ENCODE results near the gene PRDM15. TPM values are rescaled to one million over a fixed set of nuclear protein-coding genes. Genes with fewer than 3 reads are reported as not detected.
"Not testable (repeated sequence)": the region's sequence is repeated elsewhere in the genome, so short reads cannot be mapped to it uniquely, and the experiment has no call there.

PRDM15 gene
- total RNA-seq, 6 donors from 2014 or later: 5.3 to 31.4 (median 7.4) TPM

DNA sequence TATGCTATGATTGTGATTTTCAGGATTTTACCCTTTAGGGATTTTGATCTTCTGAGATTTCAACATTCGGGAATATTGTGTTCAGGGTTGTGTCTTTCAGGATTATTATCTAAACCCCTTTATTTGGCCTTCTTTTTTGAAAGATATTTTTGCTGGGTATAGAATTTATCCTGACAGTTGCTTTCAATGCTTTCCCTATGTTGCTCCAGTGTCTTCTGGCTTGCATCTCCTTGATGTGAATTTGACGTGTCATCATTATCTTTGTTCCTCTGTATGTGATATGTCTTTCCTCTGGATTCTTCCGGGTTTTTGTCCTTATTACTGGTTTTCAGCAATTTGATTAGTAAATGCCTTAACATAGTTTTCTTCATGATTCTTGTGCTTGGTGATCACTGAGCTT, 86.4 kb downstream of the PRDM15 start:
- H3K27ac ChIP-seq: no peak overlapping the region
- H3K36me3 ChIP-seq: no peaks in the 10 kb centered on the region
- no peaks in the 10 kb centered on the region for H3K27me3 ChIP-seq
- DNase-seq (no peak), ATAC-seq (ENCODE audit: low FRiP score in 2 of 2) (no peak)
- TF ChIP-seq POLR2AphosphoS5 (IDR thresholded peaks at IDR 0.05) (no peak), EP300 (IDR thresholded peaks at IDR 0.05) (no peak), POLR2A (IDR thresholded peaks at IDR 0.05) (no peak)
- TF ChIP-seq, protein P1, sequence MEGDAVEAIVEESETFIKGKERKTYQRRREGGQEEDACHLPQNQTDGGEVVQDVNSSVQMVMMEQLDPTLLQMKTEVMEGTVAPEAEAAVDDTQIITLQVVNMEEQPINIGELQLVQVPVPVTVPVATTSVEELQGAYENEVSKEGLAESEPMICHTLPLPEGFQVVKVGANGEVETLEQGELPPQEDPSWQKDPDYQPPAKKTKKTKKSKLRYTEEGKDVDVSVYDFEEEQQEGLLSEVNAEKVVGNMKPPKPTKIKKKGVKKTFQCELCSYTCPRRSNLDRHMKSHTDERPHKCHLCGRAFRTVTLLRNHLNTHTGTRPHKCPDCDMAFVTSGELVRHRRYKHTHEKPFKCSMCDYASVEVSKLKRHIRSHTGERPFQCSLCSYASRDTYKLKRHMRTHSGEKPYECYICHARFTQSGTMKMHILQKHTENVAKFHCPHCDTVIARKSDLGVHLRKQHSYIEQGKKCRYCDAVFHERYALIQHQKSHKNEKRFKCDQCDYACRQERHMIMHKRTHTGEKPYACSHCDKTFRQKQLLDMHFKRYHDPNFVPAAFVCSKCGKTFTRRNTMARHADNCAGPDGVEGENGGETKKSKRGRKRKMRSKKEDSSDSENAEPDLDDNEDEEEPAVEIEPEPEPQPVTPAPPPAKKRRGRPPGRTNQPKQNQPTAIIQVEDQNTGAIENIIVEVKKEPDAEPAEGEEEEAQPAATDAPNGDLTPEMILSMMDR (IDR thresholded peaks at IDR 0.05): no peak
- no peak overlapping the region for H3K4me3 ChIP-seq
- 94 to 97% methylated on average over 3 of the region's 3 CpGs for WGBS, 2 donors
- H3K9me3 ChIP-seq: peaks cover 7 to 13% (median 10%) of the 10 kb centered on the region in 4 donors
- no peaks in the 10 kb centered on the region for H3K4me1 ChIP-seq

DNA sequence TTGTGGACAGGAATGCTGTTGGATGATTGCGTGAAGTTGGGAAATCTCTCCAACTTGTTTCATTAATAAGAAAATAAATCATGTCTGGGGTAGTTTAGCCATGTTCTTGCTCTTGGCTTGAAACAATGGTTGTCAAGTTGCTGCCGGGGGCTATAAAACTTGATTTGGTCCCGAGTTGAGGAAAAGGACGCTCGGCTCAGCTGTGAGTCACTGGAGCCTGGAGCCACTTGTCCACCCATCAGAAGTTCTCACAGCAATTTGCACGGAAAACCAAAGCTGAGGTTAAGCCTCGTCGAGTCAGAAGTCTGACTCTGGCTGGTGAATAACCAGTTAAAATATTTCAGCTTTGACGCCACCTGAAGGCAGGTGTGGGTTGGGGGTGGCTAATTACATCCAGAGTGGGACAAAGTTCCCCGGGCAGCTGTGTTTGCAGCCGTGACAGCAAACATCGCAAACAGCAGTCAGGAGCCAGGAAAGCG, 92.6 kb downstream of the PRDM15 start:
- no peaks in the 10 kb centered on the region for H3K9me3 ChIP-seq

DNA sequence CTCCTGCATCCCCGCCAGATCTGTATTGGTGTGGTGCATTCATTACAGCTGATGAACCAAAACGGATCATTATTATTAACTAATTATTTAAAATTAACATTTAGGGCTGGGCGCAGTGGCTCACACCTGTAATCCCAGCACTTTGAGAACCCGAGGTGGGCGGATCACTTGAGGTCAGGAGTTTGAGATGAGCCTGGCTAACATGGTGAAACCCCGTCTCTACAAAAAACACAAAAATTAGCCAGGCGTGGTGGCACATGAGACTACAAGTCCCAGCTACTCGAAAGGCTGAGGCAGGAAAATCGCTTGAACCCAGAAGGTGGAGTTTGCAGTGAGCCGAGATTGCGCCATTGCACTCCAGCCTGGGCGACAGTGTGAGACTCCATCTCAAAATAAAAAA, 93.9 kb downstream of the PRDM15 start:
- not testable (repeated sequence) for DNase-seq; H3K36me3 ChIP-seq; H3K27me3 ChIP-seq; ATAC-seq (ENCODE audit: low FRiP score in 2 of 2); H3K27ac ChIP-seq; H3K4me3 ChIP-seq; H3K9me3 ChIP-seq; H3K4me1 ChIP-seq
- 84 to 87% methylated on average over 12 of the region's 12 CpGs for WGBS, 2 donors

More for the DNA sequence above, 92.6 kb downstream of the PRDM15 start:
- no peaks in the 10 kb centered on the region for H3K27me3 ChIP-seq
- H3K27ac ChIP-seq: no peak overlapping the region
- ATAC-seq (ENCODE audit: low FRiP score in 2 of 2): no peak
- H3K4me3 ChIP-seq: no peak overlapping the region
- no peaks in the 10 kb centered on the region for H3K4me1 ChIP-seq
- DNase-seq: no peak
- 69 to 72% methylated on average over 13 of the region's 13 CpGs for WGBS, 2 donors
- no peaks in the 10 kb centered on the region for H3K36me3 ChIP-seq
- TF ChIP-seq POLR2A (IDR thresholded peaks at IDR 0.05) (no peak), EP300 (IDR thresholded peaks at IDR 0.05) (no peak), POLR2AphosphoS5 (IDR thresholded peaks at IDR 0.05) (no peak)
- TF ChIP-seq, protein P1 (IDR thresholded peaks at IDR 0.05): no peak

DNA sequence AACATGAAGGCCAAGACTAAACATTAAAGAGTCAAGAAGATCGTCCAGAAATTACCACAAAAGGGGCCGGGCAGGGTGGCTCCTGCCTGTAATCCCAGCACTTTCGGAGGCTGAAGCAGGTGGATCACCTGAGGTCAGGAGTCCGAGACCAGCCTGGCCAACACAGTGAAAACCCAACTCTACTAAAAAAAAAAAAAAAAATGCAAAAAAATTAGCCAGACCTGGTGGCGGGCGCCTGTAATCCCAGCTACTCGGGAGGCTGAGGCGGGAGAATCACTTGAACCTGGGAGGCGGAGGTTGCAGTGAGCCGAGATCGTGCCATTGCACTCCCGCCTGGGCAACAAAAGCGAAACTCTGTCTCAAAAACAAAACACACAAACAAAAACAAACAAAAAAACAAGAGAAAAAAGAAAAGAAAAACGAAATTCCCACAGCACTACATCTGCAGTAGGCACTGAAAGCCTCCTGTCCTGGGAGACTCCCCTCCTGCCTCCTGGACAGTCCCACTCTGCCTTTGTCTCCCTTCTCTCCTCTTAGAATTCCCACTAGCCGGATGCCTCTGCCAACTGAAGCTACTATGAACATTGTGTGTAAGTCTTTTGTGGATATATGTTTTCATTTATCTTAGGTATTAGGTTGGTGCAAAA, 94.6 kb downstream of the PRDM15 start:
- DNase-seq: no peak
- no peaks in the 10 kb centered on the region for H3K27me3 ChIP-seq

DNA sequence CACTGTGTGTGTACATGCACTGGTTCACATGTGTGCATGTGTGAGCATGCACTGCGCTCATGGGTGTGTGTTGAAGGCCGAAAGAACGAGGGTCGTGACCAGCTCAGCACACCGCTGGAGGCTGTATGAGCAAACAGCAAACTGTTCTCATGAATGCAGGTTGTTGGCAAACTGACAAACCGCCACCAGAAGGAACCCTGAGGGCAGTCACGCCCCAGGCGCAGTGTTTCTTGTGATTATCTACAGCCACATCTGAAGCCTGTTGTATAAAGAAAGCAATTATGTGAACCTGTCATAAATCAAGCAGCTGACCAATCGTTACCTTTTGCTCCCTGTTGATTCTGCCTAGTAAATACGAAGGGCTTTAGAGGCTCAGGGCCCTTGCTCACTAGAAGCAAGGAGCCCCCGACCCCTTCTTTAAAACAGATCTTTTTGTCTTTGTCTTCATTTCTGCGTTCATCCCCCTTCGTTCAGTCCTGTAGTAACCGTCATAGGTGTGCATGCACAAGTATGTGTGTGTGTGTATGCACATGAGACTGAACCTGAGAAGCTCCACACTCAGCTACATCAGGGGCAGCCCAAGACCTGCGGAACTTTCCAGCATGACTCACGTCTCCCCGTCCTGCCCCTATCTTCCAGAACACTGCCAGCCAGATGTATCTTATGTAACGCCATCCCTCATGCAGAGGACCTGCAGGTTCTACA, 95.5 kb downstream of the PRDM15 start:
- peaks cover 0 to 4% (median 0%) of the 10 kb centered on the region in 4 donors for H3K27me3 ChIP-seq

More for the DNA sequence above, 94.6 kb downstream of the PRDM15 start:
- no peak for ATAC-seq (ENCODE audit: low FRiP score in 2 of 2)
- 89% methylated on average over 15 of the region's 15 CpGs for WGBS, 2 donors
- H3K4me1 ChIP-seq: peaks cover 0 to 3% (median 1%) of the 10 kb centered on the region in 4 donors
- H3K9me3 ChIP-seq: no peaks in the 10 kb centered on the region
- no peak overlapping the region for H3K27ac ChIP-seq
- TF ChIP-seq EP300 (IDR thresholded peaks at IDR 0.05): no peak
- TF ChIP-seq POLR2AphosphoS5 (IDR thresholded peaks at IDR 0.05): no peak
- no peak for TF ChIP-seq POLR2A (IDR thresholded peaks at IDR 0.05)
- TF ChIP-seq, protein P1 (IDR thresholded peaks at IDR 0.05): no peak
- no peak overlapping the region for H3K4me3 ChIP-seq
- H3K36me3 ChIP-seq: no peaks in the 10 kb centered on the region

More for the DNA sequence above, 95.5 kb downstream of the PRDM15 start:
- TF ChIP-seq, protein P1 (IDR thresholded peaks at IDR 0.05): no peak
- TF ChIP-seq POLR2AphosphoS5 (IDR thresholded peaks at IDR 0.05) (no peak), EP300 (IDR thresholded peaks at IDR 0.05) (no peak), POLR2A (IDR thresholded peaks at IDR 0.05) (no peak)
- ATAC-seq (ENCODE audit: low FRiP score in 2 of 2) (peak in 1 of 2 donors; percentile 71), DNase-seq (no peak)
- no peaks in the 10 kb centered on the region for H3K36me3 ChIP-seq
- WGBS, 2 donors: 49 to 53% methylated on average over 18 of the region's 18 CpGs
- H3K4me3 ChIP-seq: no peak overlapping the region
- no peaks in the 10 kb centered on the region for H3K9me3 ChIP-seq
- no peak overlapping the region for H3K27ac ChIP-seq
- H3K4me1 ChIP-seq: peaks cover 0 to 12% (median 10%) of the 10 kb centered on the region in 4 donors
